Endothelial cell of umbilical vein (primary cell): ENCODE results near the gene FAM149B1. TPM values are rescaled to one million over a fixed set of nuclear protein-coding genes. Genes with fewer than 3 reads are reported as not detected.

Source experiments
- Bru-seq: library from RNA; stranded (reverse); fragments of 400-500 nt; gene quantifications from one replicate; lab custom pipeline; 2021; lab: Mats Ljungman, UMichigan
- BruChase-seq, 2 experiments: library from RNA; stranded (reverse); fragments of 400-500 nt; gene quantifications; one replicate each; lab custom pipeline; 2021; lab: Mats Ljungman, UMichigan
- BruUV-seq: library from RNA; stranded (reverse); fragments of 400-500 nt; replicated peaks from 2 replicates; lab custom pipeline; 2021; lab: Mats Ljungman, UMichigan
- CTCF ChIA-PET: fragments of 300-600, 350-600 bp; sonication (Branson Sonifier 250); formaldehyde crosslinking; loops from one replicate; lab custom pipeline; 2021; ENCODE audit warnings: antibody characterized with exemption, inconsistent platforms; lab: Charles Lee
- POLR2A ChIA-PET: fragments of 300-600, 350-600 bp; sonication (Branson Sonifier 250); formaldehyde crosslinking; loops from one replicate; lab custom pipeline; 2021; ENCODE audit warnings: antibody characterized with exemption, inconsistent platforms; lab: Charles Lee
- DNase-seq: peaks from one replicate; pipeline ENCODE4 v3.0.0-alpha.2; 2011; ENCODE audit warnings: low read depth, low spot score
- FAIRE-seq: peaks from 2 replicates; lab custom pipeline; 2011; peaks lifted over from hg19 to GRCh38; lab: Jason Lieb, UNC
- H2AFZ ChIP-seq: 2 replicates; pipeline ENCODE4 v1.6.0; 2012; ENCODE audit warnings: low read depth, low read length, control low read depth, inconsistent platforms
- H3K27ac ChIP-seq: 2 replicates; pipeline ENCODE4 v1.5.1; 2011; ENCODE audit warnings: low read depth, mild to moderate bottlenecking, control low read depth, low read length, moderate library complexity; ENCODE audit not compliant: insufficient read depth
- H3K27me3 ChIP-seq, 2 experiments: 2 replicates each; pipeline versions ENCODE4 v1.6.0 to v1.6.1; 2011; ENCODE audit warnings: low read length in 2 of 2, mixed read lengths in 1 of 2; ENCODE audit not compliant: control insufficient read depth in 2 of 2, insufficient read depth in 2 of 2
- H3K36me3 ChIP-seq, 2 experiments: 2 replicates in 1 of 2; 3 replicates in 1 of 2; pipeline ENCODE4 v1.5.1; 2011; ENCODE audit warnings: low read length in 2 of 2, mild to moderate bottlenecking in 1 of 2, moderate library complexity in 1 of 2; ENCODE audit not compliant: control insufficient read depth in 2 of 2, insufficient read depth in 2 of 2; ENCODE audit errors: extremely low read depth in 1 of 2
- H3K4me1 ChIP-seq: 3 replicates; pipeline ENCODE4 v1.5.1; 2011; ENCODE audit warnings: mild to moderate bottlenecking, low read length; ENCODE audit not compliant: control insufficient read depth, insufficient read depth; ENCODE audit errors: extremely low read depth
- H3K4me2 ChIP-seq: 2 replicates; pipeline ENCODE4 v1.6.1; 2011; ENCODE audit warnings: low read length, control low read depth, mixed read lengths; ENCODE audit not compliant: insufficient read depth
- H3K4me3 ChIP-seq, 3 experiments: fragments of 200-600 bp in 1 of 3; sonication (generic), shearing (Covaris generic) in 1 of 3; replicated peaks in 1 of 3; 2 replicates each; pipeline ENCODE4 v1.5.1; 2011 to 2016; ENCODE audit warnings: control low read depth in 3 of 3, low read length in 3 of 3, mild to moderate bottlenecking in 2 of 3, inconsistent platforms in 1 of 3, low read depth in 1 of 3, moderate library complexity in 1 of 3; ENCODE audit not compliant: insufficient read depth in 1 of 3
- H3K79me2 ChIP-seq: 2 replicates; pipeline ENCODE4 v1.6.0; 2012; ENCODE audit warnings: low read length, inconsistent platforms; ENCODE audit not compliant: control insufficient read depth, insufficient read depth
- H3K9ac ChIP-seq: replicated peaks from 2 replicates; pipeline ENCODE3; 2011; ENCODE audit warnings: low read length, control low read depth; ENCODE audit not compliant: insufficient read depth; ENCODE audit errors: extremely low read depth
- H3K9me1 ChIP-seq: replicated peaks from 3 replicates; pipeline ENCODE4 v1.6.0; 2011; ENCODE audit warnings: mild to moderate bottlenecking, low read length; ENCODE audit not compliant: control insufficient read depth, insufficient read depth; ENCODE audit errors: extremely low read depth
- H3K9me3 ChIP-seq: replicated peaks from 2 replicates; pipeline ENCODE4 v1.5.1; 2012; ENCODE audit warnings: low read length, inconsistent platforms; ENCODE audit not compliant: control insufficient read depth, insufficient read depth
- H4K20me1 ChIP-seq: replicated peaks from 2 replicates; pipeline ENCODE3; 2011; ENCODE audit warnings: mild to moderate bottlenecking, low read length; ENCODE audit not compliant: control insufficient read depth, insufficient read depth; ENCODE audit errors: extremely low read depth
- CTCF ChIP-seq, 2 donors: IDR thresholded peaks; 1 replicate in 1 of 2; 2 replicates in 1 of 2; pipeline ENCODE4 v1.5.1; 2011; ENCODE audit warnings: low read length in 2 of 2, mild to moderate bottlenecking in 2 of 2, moderate library complexity in 2 of 2, control low read depth in 1 of 2, inconsistent platforms in 1 of 2, low read depth in 1 of 2; ENCODE audit not compliant: insufficient read depth in 1 of 2; ENCODE audit errors: extremely low read depth in 1 of 2
- EZH2 ChIP-seq: IDR thresholded peaks from 2 replicates; pipeline ENCODE4 v1.6.1; 2012; ENCODE audit warnings: borderline replicate concordance, low read depth, mild to moderate bottlenecking, moderate library complexity, low read length, inconsistent platforms; ENCODE audit not compliant: severe bottlenecking
- FOS ChIP-seq: IDR thresholded peaks from 2 replicates; pipeline ENCODE4 v1.6.1; 2011; ENCODE audit warnings: mild to moderate bottlenecking, low read length, moderate library complexity, borderline replicate concordance; ENCODE audit not compliant: insufficient read depth
- GATA2 ChIP-seq: IDR thresholded peaks from 2 replicates; pipeline ENCODE4 v1.7.0; 2011; ENCODE audit warnings: low read depth, mild to moderate bottlenecking, moderate library complexity, mixed read lengths, low read length; ENCODE audit not compliant: insufficient read length, insufficient read depth
- JUN ChIP-seq: IDR thresholded peaks from 2 replicates; pipeline ENCODE4 v1.6.1; 2011; ENCODE audit warnings: borderline replicate concordance, low read depth; ENCODE audit not compliant: insufficient read length, insufficient read depth
- MAX ChIP-seq: IDR thresholded peaks from 2 replicates; pipeline ENCODE4 v1.6.1; 2011; ENCODE audit not compliant: insufficient read depth, insufficient read length
- MYC ChIP-seq: IDR thresholded peaks from one replicate; pipeline ENCODE4 v1.6.1; 2011; ENCODE audit warnings: mild to moderate bottlenecking, low read depth, low read length
- POLR2A ChIP-seq: IDR thresholded peaks from 2 replicates; pipeline ENCODE4 v1.6.1; 2012; ENCODE audit warnings: low read depth, mild to moderate bottlenecking, control low read depth, low read length
- POLR2AphosphoS5 ChIP-seq: IDR thresholded peaks from 2 replicates; pipeline ENCODE4 v1.6.1; 2012; ENCODE audit warnings: low read depth, mild to moderate bottlenecking, control low read depth, low read length, moderate library complexity; ENCODE audit not compliant: insufficient read depth
- dilution Hi-C: fragments of 300-500 bp; cut with MboI; formaldehyde crosslinking; loops from one replicate; pipeline ENCODE4 v1.15.0; 2019; ENCODE audit warnings: low sequenced_read_pairs; ENCODE audit not compliant: extremely low pct_ligation_motif_present
- intact Hi-C: fragments of 100-400 bp; cut with micrococcal nuclease; formaldehyde crosslinking; loops from one replicate; pipeline ENCODE4 v1.10.0; 2022
- long read RNA-seq: library from polyadenylated mRNA; stranded (forward); transcript quantifications from one replicate; pipeline ENCODE4 v2.0.0, GENCODE V29; 2021
- polyA minus RNA-seq, 3 experiments: library from RNA; depleted of rRNA, polyadenylated mRNA; stranded (reverse); fragments of >200 nt; gene quantifications; 1 replicate in 1 of 3; 2 replicates in 2 of 3; pipeline ENCODE4 v1.2.3, GENCODE V29; 2011
- polyA plus RNA-seq, 4 experiments: library from polyadenylated mRNA; depleted of rRNA in 3 of 4; stranded (reverse) in 3 of 4; unstranded in 1 of 4; fragments of >200 nt; gene quantifications; 2 replicates each; pipeline versions ENCODE4 v1.2.1 to v1.2.3, GENCODE V29; 2011 to 2012; ENCODE audit warnings: missing spikeins in 1 of 4
- total RNA-seq: library from RNA; stranded (reverse); gene quantifications from 2 replicates; pipeline ENCODE4 v1.2.3, GENCODE V29; 2021

The FAM149B1 gene
- total RNA-seq (18.9 and 19.5 TPM in 2 replicates), polyA plus RNA-seq (23.4 and 26.7 TPM in 2 replicates), polyA minus RNA-seq (41.4 and 43.6 TPM in 2 replicates), Bru-seq, nascent RNA (percentile 62 among the genes with signal in this experiment), BruChase-seq, experiment 1, labeled RNA remaining after a 6-hour chase (percentile 55 among the genes with signal in this experiment), BruChase-seq, experiment 2, labeled RNA remaining after a 2-hour chase (percentile 59 among the genes with signal in this experiment)
- polyA plus RNA-seq (2011; cell fraction: cytosol; rRNA removed): 19.5 and 22.8 TPM in 2 replicates
- polyA plus RNA-seq (2011; cell fraction: nucleus; rRNA removed): 44.4 and 44.8 TPM in 2 replicates
- polyA plus RNA-seq (2012): 13.2 and 15.4 TPM in 2 replicates
- 3.8 TPM for polyA minus RNA-seq (2011; cell fraction: cytosol; rRNA and poly(A)+ RNA removed)
- polyA minus RNA-seq (2011; cell fraction: nucleus; rRNA and poly(A)+ RNA removed): 21.3 and 21.5 TPM in 2 replicates
- long read RNA-seq, partial matches to known transcripts: 2 of 7 reads
- long read RNA-seq, other reads (novel, unspliced or antisense): 5 of 7 reads

- DNase-seq (peak; percentile 98), FAIRE-seq (peak; percentile 90)
- H3K36me3 ChIP-seq: peaks cover under 1 to 2% of the 10 kb centered on the region in 2 experiments
- ChIA-PET CTCF (interaction anchor here (0.9 to 1.4 kb wide), 6 partner anchors 8 to 107 kb away, joined by 3 to 6 read pairs (median 4); no protein-coding TSS in a partner anchor), POLR2A (interaction anchor here (0.7 to 1.2 kb wide), 3 partner anchors 72 to 91 kb away, joined by 3 to 4 read pairs (median 3); no protein-coding TSS in a partner anchor)
- H3K27ac ChIP-seq: peak within 1 kb of the TSS; percentile 79
- H3K9me3 ChIP-seq: no peaks in the 10 kb centered on the region
- no peaks in the 10 kb centered on the region for H3K27me3 ChIP-seq
- H4K20me1 ChIP-seq: peaks cover 2% of the 10 kb centered on the region
- no peak for TF ChIP-seq CTCF (IDR thresholded peaks at IDR 0.05; ENCODE audit: extremely low read depth in 1 of 2, insufficient read depth in 1 of 2, low read depth in 1 of 2, low read length in 2 of 2)
- no peak for TF ChIP-seq JUN
- no peak for TF ChIP-seq EZH2
- no peak for TF ChIP-seq MAX
- TF ChIP-seq GATA2: no peak
- peak; percentile 96 for TF ChIP-seq POLR2A
- TF ChIP-seq FOS: no peak
- no peak for TF ChIP-seq MYC
- TF ChIP-seq POLR2AphosphoS5: peak; percentile 95
- intact Hi-C loops (loop anchor here (1.0 to 5.0 kb wide), 5 partner anchors 51 to 245 kb away; partner anchors contain the start of genes CFAP70, DNAJC9 and P4HA1), dilution Hi-C loops (no loop called here)
- H3K79me2 ChIP-seq: peaks cover 44% of the 10 kb centered on the region
- H3K4me2 ChIP-seq: peak within 1 kb of the TSS; percentile 98
- peak within 1 kb of the TSS; percentile 96 for H3K9ac ChIP-seq
- no TSS peak for BruUV-seq
- peak within 1 kb of the TSS; percentile 24 to 95 (median 81) for H3K4me3 ChIP-seq
- H3K9me1 ChIP-seq: no peaks in the 10 kb centered on the region
- H2AFZ ChIP-seq: peak within 1 kb of the TSS; percentile 79
- H3K4me1 ChIP-seq: peaks cover 9% of the 10 kb centered on the region
These were observed at the start of gene FAM149B1, which contains the start of gene ECD for GRCh38 chr10:73167783-73168464. FAM149B1 (plus strand) TSS chr10:73168119; CDS start chr10:73168340, 221 bp downstream. ECD (minus strand) TSS chr10:73168008; CDS start chr10:73163937, 4,071 bp downstream.
